ENCODE data around the gene EYA4.

DNA sequence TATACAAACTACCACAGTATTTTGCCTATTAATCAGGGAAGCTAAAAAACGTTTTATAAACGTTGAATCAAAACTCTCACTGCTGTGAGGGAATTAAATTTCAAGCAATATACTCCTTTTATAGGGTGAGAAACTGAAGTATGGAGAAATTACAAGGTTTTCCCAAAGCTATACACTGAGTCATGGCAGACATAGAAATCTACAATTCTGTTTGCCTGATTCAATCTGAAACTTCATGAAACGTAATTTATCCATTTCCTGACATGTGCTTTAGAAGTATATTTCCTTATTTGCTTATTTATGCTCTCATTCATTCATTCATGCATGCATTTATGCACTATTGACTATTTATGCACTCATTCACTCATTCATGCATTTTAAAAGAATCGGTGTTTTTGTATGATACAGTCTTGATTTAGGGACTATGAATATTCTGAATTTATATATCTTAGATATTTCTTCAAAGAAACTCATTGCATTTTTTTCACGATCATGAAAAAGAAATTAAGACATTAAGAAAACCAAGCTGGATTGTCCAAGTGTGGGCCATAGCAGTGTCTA is 16.5 kb downstream of the EYA4 start:
- TF ChIP-seq, protein P1, sequence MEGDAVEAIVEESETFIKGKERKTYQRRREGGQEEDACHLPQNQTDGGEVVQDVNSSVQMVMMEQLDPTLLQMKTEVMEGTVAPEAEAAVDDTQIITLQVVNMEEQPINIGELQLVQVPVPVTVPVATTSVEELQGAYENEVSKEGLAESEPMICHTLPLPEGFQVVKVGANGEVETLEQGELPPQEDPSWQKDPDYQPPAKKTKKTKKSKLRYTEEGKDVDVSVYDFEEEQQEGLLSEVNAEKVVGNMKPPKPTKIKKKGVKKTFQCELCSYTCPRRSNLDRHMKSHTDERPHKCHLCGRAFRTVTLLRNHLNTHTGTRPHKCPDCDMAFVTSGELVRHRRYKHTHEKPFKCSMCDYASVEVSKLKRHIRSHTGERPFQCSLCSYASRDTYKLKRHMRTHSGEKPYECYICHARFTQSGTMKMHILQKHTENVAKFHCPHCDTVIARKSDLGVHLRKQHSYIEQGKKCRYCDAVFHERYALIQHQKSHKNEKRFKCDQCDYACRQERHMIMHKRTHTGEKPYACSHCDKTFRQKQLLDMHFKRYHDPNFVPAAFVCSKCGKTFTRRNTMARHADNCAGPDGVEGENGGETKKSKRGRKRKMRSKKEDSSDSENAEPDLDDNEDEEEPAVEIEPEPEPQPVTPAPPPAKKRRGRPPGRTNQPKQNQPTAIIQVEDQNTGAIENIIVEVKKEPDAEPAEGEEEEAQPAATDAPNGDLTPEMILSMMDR (conservative IDR thresholded peaks at IDR 0.05; ENCODE audit: low read length), result no peak
- no peak for TF ChIP-seq EZH2phosphoT487 (IDR thresholded peaks at IDR 0.05; ENCODE audit: borderline replicate concordance)
